ENCODE results near the gene GDF15. TPM values are rescaled to one million over a fixed set of nuclear protein-coding genes. Genes with fewer than 3 reads are reported as not detected.
A peak's percentile ranks its signal among the peaks of the same experiment; 100 is the strongest.

Gene GDF15
- total and polyA plus RNA-seq, 2 experiments from 2014 or later = 12.6 to 19.8 TPM

DNA sequence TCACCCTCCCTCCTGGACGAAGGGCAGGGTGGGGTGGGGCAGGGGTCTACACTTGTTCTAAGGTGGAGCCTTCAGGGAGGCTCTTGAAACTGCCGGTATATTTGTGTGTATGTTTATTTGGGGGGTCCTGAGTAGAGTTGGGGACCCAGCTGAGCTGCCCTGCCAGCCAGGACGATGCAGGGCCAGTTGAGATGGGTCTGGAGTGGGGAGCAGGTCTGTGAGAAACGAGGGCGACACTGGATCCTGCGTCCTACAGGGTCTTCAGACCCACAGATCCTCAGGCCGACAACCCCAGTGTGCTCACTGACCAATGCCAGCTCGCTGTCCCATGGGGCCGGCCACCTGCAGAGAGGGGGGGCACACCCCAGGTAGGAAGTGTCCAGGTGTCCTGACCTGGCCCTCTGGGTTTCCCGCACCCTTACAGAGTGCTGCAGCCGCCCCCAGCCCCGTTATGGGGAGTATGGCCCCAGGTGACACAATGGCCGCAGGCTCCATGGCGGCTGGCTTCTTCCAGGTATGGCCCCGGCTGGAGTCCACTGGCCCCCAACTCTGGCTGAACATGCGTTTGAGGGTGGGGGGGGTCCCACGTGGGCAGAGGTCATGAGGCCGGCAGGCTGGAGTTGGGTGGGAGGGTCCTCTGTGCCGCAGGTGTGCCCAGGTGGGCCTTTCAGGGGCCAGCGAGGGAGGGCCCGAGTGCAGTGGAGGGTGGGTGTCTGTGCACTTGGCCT lies 44.6 kb downstream of the GDF15 start:
- H4K20me1 ChIP-seq (replicated peaks; ENCODE audit: insufficient read depth) = peaks cover 2% of the 10 kb centered on the region
- no peak for DNase-seq (ENCODE audit: low spot score)
- ATAC-seq = no peak
- H3K4me1 ChIP-seq (ENCODE audit: insufficient read depth) = peaks cover 44% of the 10 kb centered on the region
- peak overlapping the region; percentile 58; the same call in 2 of the 3 replicates for H3K4me3 Mint-ChIP-seq
- H3K36me3 Mint-ChIP-seq (ENCODE audit: low read depth) = peaks cover 9% of the 10 kb centered on the region; the same call in 2 of the 3 replicates
- no peaks in the 10 kb centered on the region for H3K9me2 ChIP-seq (ENCODE audit: insufficient read depth)
- H3K4me2 ChIP-seq = peak overlapping the region; percentile 91; the same call in 1 of the 2 replicates
- H3K4me3 ChIP-seq = no peak overlapping the region
- H3K27ac Mint-ChIP-seq = no peak overlapping the region
- H3K27me3 Mint-ChIP-seq (ENCODE audit: insufficient read depth, low read depth, poor library complexity) = peaks cover 18% of the 10 kb centered on the region
- H3K27ac ChIP-seq (ENCODE audit: low read depth) = no peak overlapping the region
- H3K27me3 ChIP-seq (ENCODE audit: insufficient read depth) = no peaks in the 10 kb centered on the region
- H3K4me1 Mint-ChIP-seq = peaks cover 19% of the 10 kb centered on the region
- H3K79me2 ChIP-seq (replicated peaks; ENCODE audit: insufficient read depth) = no peaks in the 10 kb centered on the region
- H3K36me3 ChIP-seq (ENCODE audit: insufficient read depth) = no peaks in the 10 kb centered on the region
- H2AFZ ChIP-seq = no peak overlapping the region
- H3K9me3 Mint-ChIP-seq = no peaks in the 10 kb centered on the region
- peaks cover 12% of the 10 kb centered on the region; the same call in 1 of the 2 replicates for H3F3A ChIP-seq (replicated peaks; ENCODE audit: low read depth)
- TF ChIP-seq NANOG (IDR thresholded peaks at IDR 0.05; ENCODE audit: borderline replicate concordance) = no peak
- TF ChIP-seq, protein P1, sequence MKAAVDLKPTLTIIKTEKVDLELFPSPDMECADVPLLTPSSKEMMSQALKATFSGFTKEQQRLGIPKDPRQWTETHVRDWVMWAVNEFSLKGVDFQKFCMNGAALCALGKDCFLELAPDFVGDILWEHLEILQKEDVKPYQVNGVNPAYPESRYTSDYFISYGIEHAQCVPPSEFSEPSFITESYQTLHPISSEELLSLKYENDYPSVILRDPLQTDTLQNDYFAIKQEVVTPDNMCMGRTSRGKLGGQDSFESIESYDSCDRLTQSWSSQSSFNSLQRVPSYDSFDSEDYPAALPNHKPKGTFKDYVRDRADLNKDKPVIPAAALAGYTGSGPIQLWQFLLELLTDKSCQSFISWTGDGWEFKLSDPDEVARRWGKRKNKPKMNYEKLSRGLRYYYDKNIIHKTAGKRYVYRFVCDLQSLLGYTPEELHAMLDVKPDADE (IDR thresholded peaks at IDR 0.05) = no peak
- TF ChIP-seq ZNF331 (CRISPR knock-in tag; IDR thresholded peaks at IDR 0.05; ENCODE audit: low read depth) = no peak
- no peak for TF ChIP-seq ZNF114 (CRISPR knock-in tag; IDR thresholded peaks at IDR 0.05)
- no peak for TF ChIP-seq STAT1 (IDR thresholded peaks at IDR 0.05; ENCODE audit: unreplicated experiment)
- TF ChIP-seq, protein P2, sequence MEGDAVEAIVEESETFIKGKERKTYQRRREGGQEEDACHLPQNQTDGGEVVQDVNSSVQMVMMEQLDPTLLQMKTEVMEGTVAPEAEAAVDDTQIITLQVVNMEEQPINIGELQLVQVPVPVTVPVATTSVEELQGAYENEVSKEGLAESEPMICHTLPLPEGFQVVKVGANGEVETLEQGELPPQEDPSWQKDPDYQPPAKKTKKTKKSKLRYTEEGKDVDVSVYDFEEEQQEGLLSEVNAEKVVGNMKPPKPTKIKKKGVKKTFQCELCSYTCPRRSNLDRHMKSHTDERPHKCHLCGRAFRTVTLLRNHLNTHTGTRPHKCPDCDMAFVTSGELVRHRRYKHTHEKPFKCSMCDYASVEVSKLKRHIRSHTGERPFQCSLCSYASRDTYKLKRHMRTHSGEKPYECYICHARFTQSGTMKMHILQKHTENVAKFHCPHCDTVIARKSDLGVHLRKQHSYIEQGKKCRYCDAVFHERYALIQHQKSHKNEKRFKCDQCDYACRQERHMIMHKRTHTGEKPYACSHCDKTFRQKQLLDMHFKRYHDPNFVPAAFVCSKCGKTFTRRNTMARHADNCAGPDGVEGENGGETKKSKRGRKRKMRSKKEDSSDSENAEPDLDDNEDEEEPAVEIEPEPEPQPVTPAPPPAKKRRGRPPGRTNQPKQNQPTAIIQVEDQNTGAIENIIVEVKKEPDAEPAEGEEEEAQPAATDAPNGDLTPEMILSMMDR (conservative IDR thresholded peaks at IDR 0.05; ENCODE audit: low read depth in 2 of 2) = no peak
- TF ChIP-seq, protein P3, sequence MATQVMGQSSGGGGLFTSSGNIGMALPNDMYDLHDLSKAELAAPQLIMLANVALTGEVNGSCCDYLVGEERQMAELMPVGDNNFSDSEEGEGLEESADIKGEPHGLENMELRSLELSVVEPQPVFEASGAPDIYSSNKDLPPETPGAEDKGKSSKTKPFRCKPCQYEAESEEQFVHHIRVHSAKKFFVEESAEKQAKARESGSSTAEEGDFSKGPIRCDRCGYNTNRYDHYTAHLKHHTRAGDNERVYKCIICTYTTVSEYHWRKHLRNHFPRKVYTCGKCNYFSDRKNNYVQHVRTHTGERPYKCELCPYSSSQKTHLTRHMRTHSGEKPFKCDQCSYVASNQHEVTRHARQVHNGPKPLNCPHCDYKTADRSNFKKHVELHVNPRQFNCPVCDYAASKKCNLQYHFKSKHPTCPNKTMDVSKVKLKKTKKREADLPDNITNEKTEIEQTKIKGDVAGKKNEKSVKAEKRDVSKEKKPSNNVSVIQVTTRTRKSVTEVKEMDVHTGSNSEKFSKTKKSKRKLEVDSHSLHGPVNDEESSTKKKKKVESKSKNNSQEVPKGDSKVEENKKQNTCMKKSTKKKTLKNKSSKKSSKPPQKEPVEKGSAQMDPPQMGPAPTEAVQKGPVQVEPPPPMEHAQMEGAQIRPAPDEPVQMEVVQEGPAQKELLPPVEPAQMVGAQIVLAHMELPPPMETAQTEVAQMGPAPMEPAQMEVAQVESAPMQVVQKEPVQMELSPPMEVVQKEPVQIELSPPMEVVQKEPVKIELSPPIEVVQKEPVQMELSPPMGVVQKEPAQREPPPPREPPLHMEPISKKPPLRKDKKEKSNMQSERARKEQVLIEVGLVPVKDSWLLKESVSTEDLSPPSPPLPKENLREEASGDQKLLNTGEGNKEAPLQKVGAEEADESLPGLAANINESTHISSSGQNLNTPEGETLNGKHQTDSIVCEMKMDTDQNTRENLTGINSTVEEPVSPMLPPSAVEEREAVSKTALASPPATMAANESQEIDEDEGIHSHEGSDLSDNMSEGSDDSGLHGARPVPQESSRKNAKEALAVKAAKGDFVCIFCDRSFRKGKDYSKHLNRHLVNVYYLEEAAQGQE (IDR thresholded peaks at IDR 0.05; ENCODE audit: unreplicated experiment) = no peak
- no peak for TF ChIP-seq EZH2 (IDR thresholded peaks at IDR 0.05; ENCODE audit: low read depth, unreplicated experiment)
- TF ChIP-seq, protein P4, sequence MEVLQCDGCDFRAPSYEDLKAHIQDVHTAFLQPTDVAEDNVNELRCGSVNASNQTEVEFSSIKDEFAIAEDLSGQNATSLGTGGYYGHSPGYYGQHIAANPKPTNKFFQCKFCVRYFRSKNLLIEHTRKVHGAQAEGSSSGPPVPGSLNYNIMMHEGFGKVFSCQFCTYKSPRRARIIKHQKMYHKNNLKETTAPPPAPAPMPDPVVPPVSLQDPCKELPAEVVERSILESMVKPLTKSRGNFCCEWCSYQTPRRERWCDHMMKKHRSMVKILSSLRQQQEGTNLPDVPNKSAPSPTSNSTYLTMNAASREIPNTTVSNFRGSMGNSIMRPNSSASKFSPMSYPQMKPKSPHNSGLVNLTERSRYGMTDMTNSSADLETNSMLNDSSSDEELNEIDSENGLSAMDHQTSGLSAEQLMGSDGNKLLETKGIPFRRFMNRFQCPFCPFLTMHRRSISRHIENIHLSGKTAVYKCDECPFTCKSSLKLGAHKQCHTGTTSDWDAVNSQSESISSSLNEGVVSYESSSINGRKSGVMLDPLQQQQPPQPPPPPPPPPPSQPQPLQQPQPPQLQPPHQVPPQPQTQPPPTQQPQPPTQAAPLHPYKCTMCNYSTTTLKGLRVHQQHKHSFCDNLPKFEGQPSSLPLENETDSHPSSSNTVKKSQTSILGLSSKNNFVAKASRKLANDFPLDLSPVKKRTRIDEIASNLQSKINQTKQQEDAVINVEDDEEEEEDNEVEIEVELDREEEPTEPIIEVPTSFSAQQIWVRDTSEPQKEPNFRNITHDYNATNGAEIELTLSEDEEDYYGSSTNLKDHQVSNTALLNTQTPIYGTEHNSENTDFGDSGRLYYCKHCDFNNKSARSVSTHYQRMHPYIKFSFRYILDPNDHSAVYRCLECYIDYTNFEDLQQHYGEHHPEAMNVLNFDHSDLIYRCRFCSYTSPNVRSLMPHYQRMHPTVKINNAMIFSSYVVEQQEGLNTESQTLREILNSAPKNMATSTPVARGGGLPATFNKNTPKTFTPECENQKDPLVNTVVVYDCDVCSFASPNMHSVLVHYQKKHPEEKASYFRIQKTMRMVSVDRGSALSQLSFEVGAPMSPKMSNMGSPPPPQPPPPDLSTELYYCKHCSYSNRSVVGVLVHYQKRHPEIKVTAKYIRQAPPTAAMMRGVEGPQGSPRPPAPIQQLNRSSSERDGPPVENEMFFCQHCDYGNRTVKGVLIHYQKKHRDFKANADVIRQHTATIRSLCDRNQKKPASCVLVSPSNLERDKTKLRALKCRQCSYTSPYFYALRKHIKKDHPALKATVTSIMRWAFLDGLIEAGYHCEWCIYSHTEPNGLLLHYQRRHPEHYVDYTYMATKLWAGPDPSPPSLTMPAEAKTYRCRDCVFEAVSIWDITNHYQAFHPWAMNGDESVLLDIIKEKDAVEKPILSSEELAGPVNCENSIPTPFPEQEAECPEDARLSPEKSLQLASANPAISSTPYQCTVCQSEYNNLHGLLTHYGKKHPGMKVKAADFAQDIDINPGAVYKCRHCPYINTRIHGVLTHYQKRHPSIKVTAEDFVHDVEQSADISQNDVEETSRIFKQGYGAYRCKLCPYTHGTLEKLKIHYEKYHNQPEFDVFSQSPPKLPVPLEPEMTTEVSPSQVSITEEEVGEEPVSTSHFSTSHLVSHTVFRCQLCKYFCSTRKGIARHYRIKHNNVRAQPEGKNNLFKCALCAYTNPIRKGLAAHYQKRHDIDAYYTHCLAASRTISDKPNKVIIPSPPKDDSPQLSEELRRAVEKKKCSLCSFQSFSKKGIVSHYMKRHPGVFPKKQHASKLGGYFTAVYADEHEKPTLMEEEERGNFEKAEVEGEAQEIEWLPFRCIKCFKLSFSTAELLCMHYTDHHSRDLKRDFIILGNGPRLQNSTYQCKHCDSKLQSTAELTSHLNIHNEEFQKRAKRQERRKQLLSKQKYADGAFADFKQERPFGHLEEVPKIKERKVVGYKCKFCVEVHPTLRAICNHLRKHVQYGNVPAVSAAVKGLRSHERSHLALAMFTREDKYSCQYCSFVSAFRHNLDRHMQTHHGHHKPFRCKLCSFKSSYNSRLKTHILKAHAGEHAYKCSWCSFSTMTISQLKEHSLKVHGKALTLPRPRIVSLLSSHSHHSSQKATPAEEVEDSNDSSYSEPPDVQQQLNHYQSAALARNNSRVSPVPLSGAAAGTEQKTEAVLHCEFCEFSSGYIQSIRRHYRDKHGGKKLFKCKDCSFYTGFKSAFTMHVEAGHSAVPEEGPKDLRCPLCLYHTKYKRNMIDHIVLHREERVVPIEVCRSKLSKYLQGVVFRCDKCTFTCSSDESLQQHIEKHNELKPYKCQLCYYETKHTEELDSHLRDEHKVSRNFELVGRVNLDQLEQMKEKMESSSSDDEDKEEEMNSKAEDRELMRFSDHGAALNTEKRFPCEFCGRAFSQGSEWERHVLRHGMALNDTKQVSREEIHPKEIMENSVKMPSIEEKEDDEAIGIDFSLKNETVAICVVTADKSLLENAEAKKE (CRISPR knock-in tag; IDR thresholded peaks at IDR 0.05) = no peak
- no peak for TF ChIP-seq EZH2phosphoT487 (IDR thresholded peaks at IDR 0.05; ENCODE audit: unreplicated experiment)
- TF ChIP-seq CREB1 (CRISPR knock-in tag; IDR thresholded peaks at IDR 0.05; ENCODE audit: low read depth) = no peak
- no peak for TF ChIP-seq POLR2AphosphoS5 (IDR thresholded peaks at IDR 0.05; ENCODE audit: low read depth)

Measured in GM23338 (cell line).